ENCODE results near the gene ZNF524.

ZNF524 gene

DNA sequence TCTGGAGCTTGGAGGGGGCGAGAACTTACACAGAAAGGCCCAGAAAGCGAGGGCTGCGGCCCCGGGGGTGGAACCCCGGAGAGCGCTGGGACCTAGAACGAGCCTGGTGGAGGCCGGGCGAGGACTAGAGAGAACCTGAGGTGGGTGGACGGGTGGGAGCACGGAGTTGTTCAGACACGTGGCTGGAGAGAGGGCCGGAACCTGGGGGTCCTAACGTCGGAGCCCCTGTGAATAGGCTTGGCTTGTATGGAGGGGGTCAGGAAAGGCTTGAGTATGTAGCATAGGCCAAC lies 43.7 kb downstream of the ZNF524 start:
- ATAC-seq: no peak

DNA sequence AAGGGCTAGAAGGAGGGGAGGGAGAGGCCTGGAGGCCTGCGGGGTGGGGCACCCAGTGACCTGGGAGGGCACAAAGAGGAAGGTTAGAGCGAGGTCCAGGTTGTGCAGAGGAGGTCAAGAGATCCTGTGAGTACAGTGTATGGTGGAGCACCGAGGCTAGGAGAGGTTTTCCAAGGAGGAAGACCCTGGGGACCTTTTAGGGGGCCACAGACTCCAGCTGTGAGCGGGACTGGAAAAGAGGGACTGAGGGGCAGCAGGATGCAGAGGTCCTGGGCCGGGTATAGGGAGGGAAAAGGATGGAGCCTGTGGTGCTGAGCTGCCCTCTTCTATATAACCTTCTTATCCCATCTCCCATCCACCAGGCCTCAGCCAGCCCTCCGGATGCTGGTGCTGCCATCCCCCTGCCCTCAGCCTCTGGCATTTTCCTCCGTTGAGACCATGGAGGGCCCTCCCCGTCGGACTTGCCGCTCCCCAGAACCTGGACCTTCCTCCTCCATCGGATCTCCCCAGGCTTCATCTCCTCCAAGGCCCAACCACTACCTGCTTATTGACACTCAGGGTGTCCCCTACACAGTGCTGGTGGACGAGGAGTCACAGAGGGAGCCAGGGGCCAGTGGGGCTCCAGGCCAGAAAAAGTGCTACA lies 44.2 kb downstream of the ZNF524 start:
- no peak for ATAC-seq

DNA sequence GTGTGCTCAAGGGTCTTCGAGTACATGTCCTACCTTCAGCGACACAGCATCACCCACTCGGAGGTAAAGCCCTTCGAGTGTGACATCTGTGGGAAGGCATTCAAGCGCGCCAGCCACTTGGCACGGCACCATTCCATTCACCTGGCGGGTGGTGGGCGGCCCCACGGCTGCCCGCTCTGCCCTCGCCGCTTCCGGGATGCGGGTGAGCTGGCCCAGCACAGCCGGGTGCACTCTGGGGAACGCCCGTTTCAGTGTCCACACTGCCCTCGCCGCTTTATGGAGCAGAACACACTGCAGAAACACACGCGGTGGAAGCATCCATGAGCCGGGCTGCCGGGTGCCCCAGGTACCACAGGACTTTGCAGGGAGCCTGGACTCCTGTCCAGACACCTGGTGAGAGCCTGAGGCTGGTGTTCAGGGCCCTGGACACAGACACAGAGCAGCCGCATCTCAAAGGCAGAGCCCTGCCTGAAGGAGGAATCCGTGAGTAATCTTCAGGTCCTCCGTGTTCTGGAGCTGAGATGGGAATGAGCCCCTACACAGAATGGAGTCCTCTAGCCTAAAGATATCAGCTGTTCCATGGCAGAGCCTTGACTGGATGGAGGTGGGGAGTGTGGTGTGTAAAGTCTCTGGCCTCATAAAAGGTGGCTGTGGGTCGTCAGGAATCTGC lies 44.9 kb downstream of the ZNF524 start:
- ATAC-seq: no peak

DNA sequence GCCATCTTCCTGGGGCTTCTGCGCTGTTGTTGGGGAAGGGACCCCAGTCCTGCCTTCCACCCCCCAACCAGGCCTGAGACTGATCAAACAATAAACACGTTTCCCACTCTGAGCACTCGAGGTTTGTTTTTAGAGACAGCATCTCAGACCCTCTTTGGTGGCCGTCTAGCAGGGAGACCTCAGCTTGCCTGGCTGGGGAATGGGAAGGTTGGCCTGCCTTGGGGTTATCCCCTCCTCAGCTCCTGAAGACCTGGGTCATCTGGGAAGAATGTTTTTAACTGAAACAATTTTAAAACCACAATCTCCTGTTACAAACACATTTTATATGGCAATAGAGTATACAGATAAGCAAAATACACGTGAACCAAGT lies 45.4 kb downstream of the ZNF524 start:
- no peak for ATAC-seq

DNA sequence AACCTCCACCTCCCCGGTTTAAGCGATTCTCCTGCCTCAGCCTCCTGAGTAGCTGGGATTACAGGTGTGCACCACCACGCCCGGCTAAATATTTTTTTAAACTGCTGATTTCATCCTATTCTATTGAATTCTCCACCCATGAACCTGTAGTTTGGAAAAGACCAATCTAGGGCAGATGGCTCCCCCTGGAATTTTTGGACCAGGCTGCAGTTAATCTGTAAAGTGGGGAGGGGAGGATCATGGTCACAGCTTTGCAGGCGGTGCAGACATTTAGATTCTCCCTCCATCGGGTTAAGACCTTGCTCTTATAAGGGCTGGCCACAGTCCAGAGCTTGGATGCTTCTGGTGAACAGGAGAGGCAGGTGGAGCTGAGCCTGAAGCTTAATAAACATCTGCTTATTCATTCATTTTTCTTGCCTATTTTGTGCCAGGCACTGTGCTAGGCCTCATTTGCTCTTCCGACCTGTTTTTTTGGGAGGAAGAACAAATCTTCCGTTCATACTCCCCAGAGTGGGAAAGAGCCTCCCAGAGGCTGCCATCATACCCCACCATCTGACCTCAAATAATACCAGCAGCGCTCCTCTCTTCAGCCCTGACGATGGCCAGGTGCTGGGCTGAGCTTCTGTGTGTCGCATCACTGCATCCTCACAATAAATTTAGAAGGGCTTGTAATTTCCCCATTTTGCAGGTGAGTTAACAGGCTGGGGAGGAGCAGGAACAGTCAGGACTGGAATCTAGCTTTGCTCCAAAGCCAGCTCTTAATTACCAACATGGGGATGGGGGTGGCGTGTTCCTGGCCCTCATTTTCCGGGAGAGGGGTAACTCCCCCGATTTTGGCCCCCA lies 47.0 kb downstream of the ZNF524 start:
- ATAC-seq: no peak

DNA sequence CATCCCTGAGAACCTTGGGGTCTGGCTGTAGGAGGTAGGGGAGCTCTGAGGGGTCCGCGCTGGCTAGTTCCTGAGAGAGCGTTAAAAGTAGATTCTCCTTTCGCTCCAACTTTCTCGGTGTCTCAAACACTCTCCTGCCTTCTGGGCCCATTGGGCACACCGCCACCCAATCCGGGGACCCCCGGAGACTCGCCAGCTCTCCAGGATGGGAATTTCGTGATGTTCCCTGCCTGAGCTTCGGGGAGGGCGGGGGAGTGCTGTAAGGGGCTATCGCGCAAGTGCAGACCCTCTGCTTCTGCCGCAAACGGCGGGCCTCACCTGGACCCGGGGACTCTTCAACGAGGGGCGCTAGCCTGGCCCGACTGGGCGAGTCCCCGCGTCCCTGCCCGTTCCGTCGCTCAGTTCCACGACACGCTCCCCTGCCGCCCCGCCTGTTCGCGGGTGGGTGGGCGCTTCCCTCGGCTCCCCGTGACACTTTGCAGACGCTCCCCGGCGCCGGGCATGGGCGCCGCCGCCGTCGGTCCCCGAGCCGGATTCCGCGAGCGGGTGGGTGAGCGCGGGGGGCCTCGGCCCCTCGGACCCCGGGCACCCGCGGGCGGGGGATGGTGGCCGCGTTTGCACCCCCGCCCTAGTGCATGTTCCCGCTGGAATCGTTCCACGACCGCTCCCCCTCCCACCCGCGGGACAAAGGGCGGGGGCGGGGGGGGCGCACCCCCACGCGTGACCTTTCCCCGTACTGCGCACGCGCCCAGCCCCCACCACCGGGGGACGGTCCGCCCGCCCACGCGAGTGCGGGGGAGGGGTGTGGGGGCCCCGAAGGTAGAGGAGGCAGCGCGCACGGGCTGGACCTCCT lies 47.9 kb downstream of the ZNF524 start, which contains the start of gene CCDC106:
CCDC106 (plus strand) TSS at position 481 of the 853 bp plus-strand sequence. CDS start 835 bp downstream, outside the sequence.
- no peak for ATAC-seq

DNA sequence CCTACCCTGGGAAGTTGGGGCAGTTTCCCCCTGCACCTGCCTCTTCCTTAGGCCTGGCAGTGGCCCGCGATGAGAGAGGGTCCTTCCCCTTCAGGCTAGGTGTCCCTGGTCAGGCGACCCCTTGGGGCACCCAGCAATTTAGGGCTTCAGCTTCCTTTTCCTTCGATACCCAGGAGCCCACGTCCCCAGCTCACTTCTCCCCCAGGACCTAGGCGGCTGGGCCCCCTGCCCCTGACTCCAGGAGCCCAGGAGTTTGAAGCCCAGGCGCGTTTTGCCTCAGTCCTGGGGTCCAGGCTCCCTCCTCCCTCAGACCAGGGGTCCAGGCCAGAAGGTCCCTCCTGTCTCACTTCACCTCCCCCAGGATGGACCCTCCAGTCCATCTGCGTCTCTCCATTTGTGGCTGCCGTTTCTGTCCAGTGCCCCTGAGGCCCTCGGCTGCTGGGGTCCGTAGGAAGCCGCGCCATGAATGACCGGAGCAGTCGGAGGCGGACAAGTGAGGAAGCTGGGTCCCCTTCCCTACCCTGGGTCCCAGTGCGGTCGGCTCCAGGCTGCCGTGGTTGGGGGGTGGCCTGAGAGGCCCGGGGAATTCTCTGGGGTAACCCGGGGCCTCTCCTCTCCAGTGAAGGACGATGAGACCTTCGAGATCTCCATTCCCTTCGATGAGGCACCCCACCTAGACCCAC lies 48.6 kb downstream of the ZNF524 start:
- ATAC-seq: no peak

DNA sequence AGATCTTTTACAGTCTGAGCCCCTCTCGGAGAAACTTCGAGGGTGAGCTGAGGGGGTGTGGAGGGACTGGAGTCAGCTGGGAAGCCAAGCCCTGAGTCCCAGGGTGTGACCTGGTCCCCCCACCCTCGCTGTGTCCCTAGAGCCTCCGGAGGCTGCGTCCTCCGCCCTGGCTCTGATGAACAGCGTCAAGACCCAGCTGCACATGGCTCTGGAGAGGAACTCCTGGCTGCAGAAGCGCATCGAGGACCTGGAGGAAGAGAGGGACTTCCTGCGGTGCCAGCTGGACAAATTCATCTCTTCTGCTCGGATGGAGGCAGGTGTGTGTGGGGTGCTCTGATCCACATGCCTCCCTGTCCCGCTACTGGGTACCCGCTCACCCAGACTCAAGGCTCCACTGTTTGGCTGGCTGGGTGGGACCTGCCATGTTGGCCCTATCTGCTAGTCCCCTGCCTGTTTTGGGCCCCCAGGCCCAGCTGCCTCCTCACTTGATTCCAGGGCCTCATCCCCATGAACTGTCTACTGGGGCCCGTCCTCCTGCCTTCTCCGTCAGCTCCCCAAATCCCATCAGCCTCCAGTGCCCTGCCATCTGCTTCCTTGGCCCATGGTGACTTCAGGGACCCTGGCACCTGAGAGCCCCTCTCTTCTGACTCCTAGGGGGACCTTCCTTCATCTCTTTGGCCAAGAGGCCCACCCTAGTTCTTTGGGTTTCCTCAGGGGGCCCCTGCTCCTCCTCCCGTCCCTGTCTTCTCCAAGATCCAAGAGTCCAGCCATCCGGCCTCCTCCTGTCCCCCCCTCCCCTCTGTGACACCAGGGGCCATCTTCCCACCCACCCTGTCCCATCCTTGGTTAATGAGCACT lies 49.4 kb downstream of the ZNF524 start:
- no peak for ATAC-seq

DNA sequence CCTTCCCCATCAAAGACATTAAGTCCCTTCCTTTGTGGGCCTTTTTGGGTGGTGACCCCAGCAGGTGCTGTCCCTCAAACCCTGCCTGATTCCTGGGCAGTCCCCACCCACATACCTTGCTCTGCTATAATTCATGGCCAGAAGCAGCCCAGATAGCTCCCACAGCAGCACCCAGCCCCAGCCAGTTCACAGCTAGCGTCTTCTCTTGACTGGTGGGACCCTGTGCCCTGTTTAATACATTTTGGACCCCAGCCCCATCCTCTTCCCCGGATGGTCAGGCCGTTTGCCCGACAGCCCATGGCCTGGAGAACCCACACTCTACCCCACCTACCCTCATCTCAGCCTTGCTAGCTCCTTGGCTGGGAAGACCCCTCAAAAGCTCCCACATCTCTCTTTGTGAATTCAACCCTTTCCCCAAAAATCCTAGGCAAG lies 50.1 kb downstream of the ZNF524 start:
- no peak for ATAC-seq

DNA sequence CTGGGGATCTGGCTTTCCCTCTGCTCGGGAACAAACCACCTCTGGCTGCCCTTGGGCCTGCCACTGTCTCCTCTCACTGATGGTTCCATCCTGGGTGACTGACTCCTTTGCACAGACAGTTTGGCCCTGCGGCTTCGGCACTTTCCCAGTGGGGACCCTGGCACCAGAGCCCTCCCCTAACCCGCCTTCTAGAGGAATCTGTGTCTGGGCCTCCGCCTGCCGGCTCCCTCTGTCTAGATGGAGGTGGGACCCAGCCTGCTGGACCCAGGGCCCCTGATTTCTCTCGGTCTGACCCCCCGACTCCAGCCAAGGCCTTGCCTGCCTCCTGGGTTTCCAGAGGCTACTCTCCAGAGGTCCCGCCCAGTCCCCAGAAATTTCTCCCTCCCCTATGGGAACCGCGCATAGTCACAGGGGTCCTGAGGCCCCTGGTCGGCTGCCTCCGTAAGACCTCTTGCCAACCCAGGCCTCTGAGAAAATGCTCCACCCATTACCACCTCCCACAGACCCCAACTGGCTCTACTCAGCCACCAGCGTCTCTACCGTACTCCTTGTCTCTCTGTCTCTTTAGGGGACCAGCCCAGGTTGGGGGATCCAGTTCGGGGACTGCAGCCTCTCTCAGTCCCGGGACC lies 50.6 kb downstream of the ZNF524 start:
- ATAC-seq: no peak

DNA sequence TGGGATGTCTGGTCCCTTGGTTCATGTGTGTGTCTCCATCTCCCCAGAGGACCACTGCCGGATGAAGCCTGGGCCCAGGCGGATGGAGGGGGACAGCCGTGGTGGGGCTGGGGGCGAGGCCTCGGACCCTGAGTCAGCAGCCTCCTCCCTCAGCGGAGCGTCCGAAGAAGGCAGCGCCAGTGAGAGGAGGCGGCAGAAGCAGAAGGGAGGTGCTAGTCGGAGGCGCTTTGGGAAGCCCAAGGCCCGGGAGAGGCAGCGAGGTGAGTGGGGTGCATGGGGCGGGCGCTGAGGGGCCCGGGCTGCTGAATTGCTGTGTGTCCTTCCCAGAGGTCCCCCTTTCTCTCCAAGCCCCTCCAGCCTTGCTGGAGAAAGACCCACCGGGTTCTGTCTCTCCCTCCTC lies 51.1 kb downstream of the ZNF524 start:
- ATAC-seq: no peak

DNA sequence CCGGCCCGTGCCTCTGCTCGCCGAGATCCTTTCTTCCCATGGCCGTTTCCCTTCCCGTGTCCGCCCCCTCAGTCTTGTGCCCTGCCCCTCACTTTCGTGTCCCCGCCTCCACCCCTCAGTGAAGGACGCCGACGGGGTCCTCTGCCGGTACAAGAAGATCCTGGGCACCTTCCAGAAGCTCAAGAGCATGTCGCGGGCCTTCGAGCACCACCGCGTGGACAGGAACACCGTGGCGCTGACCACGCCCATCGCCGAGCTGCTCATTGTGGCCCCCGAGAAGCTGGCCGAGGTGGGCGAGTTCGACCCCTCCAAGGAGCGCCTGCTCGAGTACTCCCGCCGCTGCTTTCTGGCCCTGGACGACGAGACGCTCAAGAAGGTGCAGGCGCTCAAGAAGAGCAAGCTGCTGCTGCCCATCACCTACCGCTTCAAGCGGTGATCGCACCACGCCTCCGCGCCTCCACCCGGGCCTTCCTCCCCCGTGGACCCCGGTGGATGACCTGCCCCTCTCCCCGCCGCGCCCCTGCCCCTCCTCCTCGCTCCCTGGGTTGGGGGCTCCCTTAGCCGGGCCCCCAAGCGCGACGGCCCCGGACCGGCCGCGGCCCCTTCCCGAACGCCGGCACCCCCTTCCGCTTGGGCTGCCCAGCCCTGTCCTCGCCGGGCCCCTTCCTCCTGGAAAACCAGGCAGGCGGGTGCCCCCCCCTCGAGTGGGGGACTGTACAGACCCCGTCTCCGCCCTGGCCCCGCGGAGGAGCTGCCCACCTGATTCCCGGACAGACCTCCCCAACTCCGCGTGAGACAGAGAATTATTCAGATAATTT lies 52.4 kb downstream of the ZNF524 start:
- ATAC-seq: no peak
